Mucosa of gallbladder (tissue), 1 donor: ENCODE data around the gene FBLN2. TPM values are rescaled to one million over a fixed set of nuclear protein-coding genes. Genes with fewer than 3 reads are reported as not detected.

Experiments
- DNase-seq: peaks from one replicate; pipeline ENCODE4 v3.0.0-alpha.2; 2020; ENCODE audit warnings: low spot score
- total RNA-seq: library from RNA; stranded (reverse); gene quantifications from one replicate; pipeline ENCODE4 v1.2.1, GENCODE V29; 2021
- donor health status: DM: no; HTN: no; CAD: no.

Gene FBLN2
- total RNA-seq, 1 donor from 2014 or later, result 44.3 TPM

- DNase-seq, result no peak
Observed at GRCh38 chr3:13567684-13568514, 19.0 kb downstream of the FBLN2 start.

GRCh38 chr3:13568515-13569028, 19.6 kb downstream of the FBLN2 start:
- DNase-seq, result no peak

GRCh38 chr3:13569201-13569600, 20.3 kb downstream of the FBLN2 start:
- DNase-seq, result no peak

- DNase-seq, result no peak
Observed at GRCh38 chr3:13569641-13570390, 20.9 kb downstream of the FBLN2 start.

GRCh38 chr3:13570391-13571194, 21.7 kb downstream of the FBLN2 start:
- DNase-seq, result no peak

GRCh38 chr3:13571264-13571663, 22.3 kb downstream of the FBLN2 start:
- DNase-seq, result no peak

GRCh38 chr3:13571831-13572750, 23.2 kb downstream of the FBLN2 start:
- DNase-seq, result no peak

- no peak for DNase-seq
Observed at GRCh38 chr3:13572926-13573623, 24.1 kb downstream of the FBLN2 start.

- DNase-seq, result no peak
Observed at GRCh38 chr3:13574083-13574797, 25.3 kb downstream of the FBLN2 start.

- no peak for DNase-seq
Observed at GRCh38 chr3:13574798-13575451, 26.0 kb downstream of the FBLN2 start.

GRCh38 chr3:13575459-13576061, 26.6 kb downstream of the FBLN2 start:
- DNase-seq, result no peak

- no peak for DNase-seq
Observed at GRCh38 chr3:13577181-13578121, 28.5 kb downstream of the FBLN2 start.

- DNase-seq, result no peak
Observed at GRCh38 chr3:13578251-13578650, 29.3 kb downstream of the FBLN2 start.

GRCh38 chr3:13579063-13579462, 30.1 kb downstream of the FBLN2 start:
- DNase-seq, result no peak

GRCh38 chr3:13580256-13581023, 31.5 kb downstream of the FBLN2 start:
- DNase-seq, result no peak

- DNase-seq, result no peak
Observed at GRCh38 chr3:13581485-13582365, 32.8 kb downstream of the FBLN2 start.
